ENCODE data around the gene PPP1R37.
"Not testable (repeated sequence)": the region's sequence is repeated elsewhere in the genome, so short reads cannot be mapped to it uniquely, and the experiment has no call there.

The PPP1R37 gene

GRCh38 chr19:45099467-45100191 lies 6.7 kb downstream of the PPP1R37 start:
- FAIRE-seq, result no peak
- DNase-seq (ENCODE audit: insufficient read length, low spot score), result no peak
- TF ChIP-seq SPI1 (IDR thresholded peaks at IDR 0.05; ENCODE audit: low read depth, low read length) (no peak), PAX5 (IDR thresholded peaks at IDR 0.05; ENCODE audit: insufficient read depth, low read length, severe bottlenecking) (no peak), TAF1 (IDR thresholded peaks at IDR 0.05; ENCODE audit: low read depth, low read length) (no peak), POLR2A (IDR thresholded peaks at IDR 0.05; ENCODE audit: low read depth, low read length) (no peak), POLR2AphosphoS5 (IDR thresholded peaks at IDR 0.05; ENCODE audit: low read depth, low read length) (no peak), POU2F2 (IDR thresholded peaks at IDR 0.05; ENCODE audit: low read depth, low read length) (no peak)

DNA sequence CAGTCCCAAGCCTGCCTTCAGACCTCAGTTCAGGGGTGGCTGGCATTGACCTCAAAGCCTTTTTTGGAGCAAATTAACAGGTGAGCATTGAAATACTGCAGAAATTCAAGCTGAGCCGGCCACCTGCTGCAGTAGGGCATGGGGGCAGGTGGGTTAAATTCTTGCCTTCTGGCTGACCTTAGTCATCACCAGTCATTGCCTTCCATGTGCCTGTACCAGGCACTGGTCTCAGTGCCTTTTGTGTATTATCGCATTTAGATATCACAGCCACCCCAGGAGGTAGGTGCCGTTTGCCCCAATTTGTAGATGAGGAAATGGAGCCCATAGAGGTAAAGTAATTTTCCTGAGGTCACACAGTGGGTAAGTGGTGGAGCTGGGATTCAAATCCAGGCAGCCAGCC lies 7.2 kb downstream of the PPP1R37 start:
- FAIRE-seq (no peak), DNase-seq (ENCODE audit: insufficient read length, low spot score) (no peak)
- TF ChIP-seq SPI1 (IDR thresholded peaks at IDR 0.05; ENCODE audit: low read depth, low read length) (no peak), TAF1 (IDR thresholded peaks at IDR 0.05; ENCODE audit: low read depth, low read length) (no peak), PAX5 (IDR thresholded peaks at IDR 0.05; ENCODE audit: insufficient read depth, low read length, severe bottlenecking) (no peak), POLR2A (IDR thresholded peaks at IDR 0.05; ENCODE audit: low read depth, low read length) (no peak), POLR2AphosphoS5 (IDR thresholded peaks at IDR 0.05; ENCODE audit: low read depth, low read length) (no peak), POU2F2 (IDR thresholded peaks at IDR 0.05; ENCODE audit: low read depth, low read length) (no peak)

DNA sequence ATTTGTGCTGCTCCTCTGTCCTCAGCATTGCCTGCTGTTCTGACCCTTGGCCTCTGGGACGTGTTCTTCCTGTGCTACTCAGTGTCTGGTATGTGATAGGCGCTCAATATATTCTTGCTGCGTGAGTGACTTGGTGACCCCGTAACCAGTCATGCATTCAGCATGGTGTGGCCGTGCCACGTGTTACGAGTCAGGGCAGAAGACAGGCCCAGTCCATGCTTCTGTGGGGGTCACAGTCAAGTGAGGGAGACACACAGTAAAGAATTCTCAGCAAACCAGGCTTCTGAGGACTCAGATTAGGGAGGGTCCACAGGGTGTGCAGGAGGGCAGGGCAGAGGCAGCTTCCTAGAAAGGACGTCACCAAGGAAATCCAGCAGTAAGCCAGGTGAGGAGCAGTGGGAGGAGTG lies 7.9 kb downstream of the PPP1R37 start:
- TF ChIP-seq POLR2AphosphoS5 (IDR thresholded peaks at IDR 0.05; ENCODE audit: low read depth, low read length) (no peak), TAF1 (IDR thresholded peaks at IDR 0.05; ENCODE audit: low read depth, low read length) (no peak), SPI1 (IDR thresholded peaks at IDR 0.05; ENCODE audit: low read depth, low read length) (no peak), POU2F2 (IDR thresholded peaks at IDR 0.05; ENCODE audit: low read depth, low read length) (no peak), POLR2A (IDR thresholded peaks at IDR 0.05; ENCODE audit: low read depth, low read length) (no peak), PAX5 (IDR thresholded peaks at IDR 0.05; ENCODE audit: insufficient read depth, low read length, severe bottlenecking) (no peak)
- no peak for DNase-seq (ENCODE audit: insufficient read length, low spot score)
- no peak for FAIRE-seq

- TF ChIP-seq PAX5 (IDR thresholded peaks at IDR 0.05; ENCODE audit: insufficient read depth, low read length, severe bottlenecking) (no peak), POU2F2 (IDR thresholded peaks at IDR 0.05; ENCODE audit: low read depth, low read length) (no peak), TAF1 (IDR thresholded peaks at IDR 0.05; ENCODE audit: low read depth, low read length) (no peak), POLR2AphosphoS5 (IDR thresholded peaks at IDR 0.05; ENCODE audit: low read depth, low read length) (no peak), POLR2A (IDR thresholded peaks at IDR 0.05; ENCODE audit: low read depth, low read length) (no peak), SPI1 (IDR thresholded peaks at IDR 0.05; ENCODE audit: low read depth, low read length) (no peak)
- FAIRE-seq (no peak), DNase-seq (ENCODE audit: insufficient read length, low spot score) (no peak)
Measured at GRCh38 chr19:45101806-45102205, 8.8 kb downstream of the PPP1R37 start.

GRCh38 chr19:45102481-45102880 lies 9.5 kb downstream of the PPP1R37 start:
- DNase-seq (ENCODE audit: insufficient read length, low spot score), result no peak
- no peak for FAIRE-seq
- TF ChIP-seq SPI1 (IDR thresholded peaks at IDR 0.05; ENCODE audit: low read depth, low read length), result no peak
- no peak for TF ChIP-seq POU2F2 (IDR thresholded peaks at IDR 0.05; ENCODE audit: low read depth, low read length)
- TF ChIP-seq POLR2A (IDR thresholded peaks at IDR 0.05; ENCODE audit: low read depth, low read length), result no peak
- TF ChIP-seq TAF1 (IDR thresholded peaks at IDR 0.05; ENCODE audit: low read depth, low read length), result no peak
- TF ChIP-seq PAX5 (IDR thresholded peaks at IDR 0.05; ENCODE audit: insufficient read depth, low read length, severe bottlenecking), result no peak
- no peak for TF ChIP-seq POLR2AphosphoS5 (IDR thresholded peaks at IDR 0.05; ENCODE audit: low read depth, low read length)

- TF ChIP-seq TAF1 (IDR thresholded peaks at IDR 0.05; ENCODE audit: low read depth, low read length) (no peak), POLR2AphosphoS5 (IDR thresholded peaks at IDR 0.05; ENCODE audit: low read depth, low read length) (no peak), PAX5 (IDR thresholded peaks at IDR 0.05; ENCODE audit: insufficient read depth, low read length, severe bottlenecking) (no peak), POU2F2 (IDR thresholded peaks at IDR 0.05; ENCODE audit: low read depth, low read length) (no peak), SPI1 (IDR thresholded peaks at IDR 0.05; ENCODE audit: low read depth, low read length) (no peak), POLR2A (IDR thresholded peaks at IDR 0.05; ENCODE audit: low read depth, low read length) (no peak)
- DNase-seq (ENCODE audit: insufficient read length, low spot score) (no peak), FAIRE-seq (no peak)
Measured at GRCh38 chr19:45103156-45103507, 10.2 kb downstream of the PPP1R37 start.

DNA sequence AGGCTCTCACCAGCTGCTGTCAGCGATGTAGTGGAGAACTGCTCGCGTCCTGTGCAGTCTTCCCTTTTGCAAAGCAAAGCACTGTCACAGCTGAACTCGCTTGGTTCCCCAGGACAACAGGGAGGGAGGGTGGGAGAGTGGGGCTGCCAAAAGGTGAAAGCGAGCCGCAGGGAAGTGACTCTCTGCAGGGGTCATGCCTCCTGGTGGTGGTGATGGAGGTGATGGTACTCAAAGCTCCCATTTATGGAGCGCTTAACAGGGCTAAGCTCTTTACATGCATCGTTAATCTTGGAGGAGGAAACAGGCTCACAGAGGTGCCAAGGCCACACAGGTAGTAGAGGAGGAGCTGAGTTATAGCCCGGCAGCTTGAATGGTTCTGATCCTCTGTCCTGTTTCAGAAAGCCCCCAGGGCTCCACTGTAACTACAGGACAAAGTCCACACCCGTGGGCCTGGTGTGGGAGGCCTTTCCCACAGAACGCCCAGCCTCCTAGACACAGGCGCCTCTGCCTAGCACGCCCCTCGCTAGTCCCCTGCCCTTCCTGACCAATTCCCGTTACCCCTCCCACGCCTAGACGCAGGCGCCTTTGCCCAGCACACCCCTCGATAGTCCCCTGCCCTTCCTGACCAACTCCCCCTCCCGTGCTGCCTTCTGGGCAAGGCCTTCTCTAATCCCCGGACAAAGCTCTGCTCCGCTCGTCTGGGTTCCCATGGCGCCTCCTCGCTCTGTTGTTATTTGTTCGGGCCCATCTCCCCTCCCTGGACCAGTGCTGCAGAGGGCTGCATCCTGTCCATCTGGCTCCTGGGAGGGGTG lies 10.7 kb downstream of the PPP1R37 start:
- no peak for DNase-seq (ENCODE audit: insufficient read length, low spot score)
- TF ChIP-seq TAF1 (IDR thresholded peaks at IDR 0.05; ENCODE audit: low read depth, low read length) (no peak), SPI1 (IDR thresholded peaks at IDR 0.05; ENCODE audit: low read depth, low read length) (no peak), POU2F2 (IDR thresholded peaks at IDR 0.05; ENCODE audit: low read depth, low read length) (no peak), POLR2AphosphoS5 (IDR thresholded peaks at IDR 0.05; ENCODE audit: low read depth, low read length) (no peak), PAX5 (IDR thresholded peaks at IDR 0.05; ENCODE audit: insufficient read depth, low read length, severe bottlenecking) (no peak), POLR2A (IDR thresholded peaks at IDR 0.05; ENCODE audit: low read depth, low read length) (no peak)
- no peak for FAIRE-seq

DNA sequence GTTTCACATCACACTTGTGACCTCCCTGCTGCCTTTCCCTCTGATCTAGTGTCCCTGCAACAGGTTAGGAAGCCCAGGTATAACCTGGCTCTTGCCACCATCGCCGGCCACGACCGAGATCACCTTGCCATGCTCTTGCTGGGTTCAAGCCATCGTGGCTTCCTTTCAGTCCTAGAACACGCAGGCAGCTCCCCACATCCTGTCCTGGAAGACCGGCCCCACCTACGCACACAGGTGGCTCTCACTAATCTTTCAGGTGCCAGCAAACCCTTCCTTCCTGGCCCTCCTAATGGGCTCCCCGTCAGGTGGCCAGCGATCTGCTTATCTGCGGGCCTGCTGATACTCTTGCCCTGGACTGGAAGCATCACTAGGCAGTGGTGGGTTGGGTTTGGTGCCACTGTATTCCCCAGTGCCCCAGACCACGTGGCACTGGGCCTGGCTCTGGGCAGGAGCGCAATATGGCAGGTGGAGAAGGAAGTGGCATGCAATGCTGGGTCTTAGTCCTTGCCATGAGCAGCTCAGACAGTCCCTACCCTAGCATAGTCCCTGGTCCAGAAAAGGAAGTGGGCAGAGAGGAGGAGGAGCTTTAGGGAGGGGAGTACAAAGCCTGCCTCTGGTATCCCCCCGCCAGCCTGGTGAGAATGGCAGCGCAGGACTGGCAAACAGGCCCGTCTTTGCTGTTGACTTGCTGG lies 11.8 kb downstream of the PPP1R37 start:
- FAIRE-seq, result peak; percentile 82
- TF ChIP-seq POLR2AphosphoS5 (IDR thresholded peaks at IDR 0.05; ENCODE audit: low read depth, low read length) (no peak), SPI1 (IDR thresholded peaks at IDR 0.05; ENCODE audit: low read depth, low read length) (peak; percentile 49), POLR2A (IDR thresholded peaks at IDR 0.05; ENCODE audit: low read depth, low read length) (no peak), TAF1 (IDR thresholded peaks at IDR 0.05; ENCODE audit: low read depth, low read length) (no peak), PAX5 (IDR thresholded peaks at IDR 0.05; ENCODE audit: insufficient read depth, low read length, severe bottlenecking) (no peak)
- DNase-seq (ENCODE audit: insufficient read length, low spot score), result no peak

DNA sequence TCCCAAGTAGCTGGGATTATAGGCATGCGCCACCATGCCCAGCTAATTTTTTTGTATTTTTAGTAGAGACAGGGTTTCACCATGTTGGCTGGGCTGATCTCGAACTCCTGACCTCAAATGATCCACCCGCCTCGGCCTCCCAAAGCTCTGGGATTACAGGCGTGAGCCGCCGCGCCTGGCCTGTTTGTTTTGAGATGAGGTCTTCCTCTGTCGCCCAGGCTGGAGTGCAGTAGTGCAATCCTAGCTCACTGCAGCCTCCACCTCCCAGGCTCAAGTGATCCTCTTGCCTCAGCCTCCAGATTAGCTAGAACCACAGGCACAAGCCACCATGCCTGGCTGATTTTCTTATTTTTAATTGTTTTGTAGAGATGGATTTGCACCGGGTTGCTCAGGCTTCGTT lies 13.4 kb downstream of the PPP1R37 start:
- not testable (repeated sequence) for FAIRE-seq

More for the DNA sequence above, 13.4 kb downstream of the PPP1R37 start:
- not testable (repeated sequence) for DNase-seq (ENCODE audit: insufficient read length, low spot score)
